ENCODE data around the gene BAD.

Gene BAD

DNA sequence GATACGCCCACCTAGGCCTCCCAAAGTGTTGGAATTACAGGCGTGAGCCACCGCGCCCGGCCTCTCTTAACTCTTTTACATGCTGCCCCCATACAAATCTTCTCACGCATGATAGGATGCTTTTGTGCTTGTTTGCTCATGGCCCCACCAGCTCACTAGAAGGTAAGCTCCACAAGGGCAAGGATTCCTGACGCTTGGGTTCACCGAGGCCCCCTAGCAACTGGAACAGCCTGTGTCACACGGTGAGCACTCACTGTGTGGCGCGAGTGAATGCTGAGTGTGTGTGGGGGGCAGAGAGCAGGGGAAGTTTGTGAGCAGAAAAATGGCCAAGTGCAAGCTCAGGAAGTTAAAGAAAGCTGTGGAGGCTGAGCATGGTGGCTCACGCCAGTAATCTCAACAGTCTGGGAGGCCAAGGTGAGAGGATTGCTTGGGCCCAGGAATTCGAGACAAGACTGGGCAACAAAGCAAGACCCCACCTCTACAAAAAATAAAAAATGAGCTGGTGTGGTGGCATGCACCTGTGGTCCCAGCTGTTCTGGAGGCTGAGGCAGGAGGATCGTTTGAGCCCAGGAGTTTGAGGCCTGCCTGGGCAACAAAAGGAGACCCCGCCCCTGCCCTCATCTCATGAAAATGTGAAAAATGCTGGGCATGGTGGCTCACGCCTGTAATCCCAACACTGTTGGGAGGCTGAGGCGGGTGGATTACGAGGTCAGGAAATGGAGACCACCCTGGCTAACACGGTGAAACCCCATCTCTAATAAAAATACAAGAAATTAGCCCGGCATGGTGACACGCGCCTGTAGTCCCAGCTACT lies 2.3 kb downstream of the BAD start:
- TF ChIP-seq, protein P1, sequence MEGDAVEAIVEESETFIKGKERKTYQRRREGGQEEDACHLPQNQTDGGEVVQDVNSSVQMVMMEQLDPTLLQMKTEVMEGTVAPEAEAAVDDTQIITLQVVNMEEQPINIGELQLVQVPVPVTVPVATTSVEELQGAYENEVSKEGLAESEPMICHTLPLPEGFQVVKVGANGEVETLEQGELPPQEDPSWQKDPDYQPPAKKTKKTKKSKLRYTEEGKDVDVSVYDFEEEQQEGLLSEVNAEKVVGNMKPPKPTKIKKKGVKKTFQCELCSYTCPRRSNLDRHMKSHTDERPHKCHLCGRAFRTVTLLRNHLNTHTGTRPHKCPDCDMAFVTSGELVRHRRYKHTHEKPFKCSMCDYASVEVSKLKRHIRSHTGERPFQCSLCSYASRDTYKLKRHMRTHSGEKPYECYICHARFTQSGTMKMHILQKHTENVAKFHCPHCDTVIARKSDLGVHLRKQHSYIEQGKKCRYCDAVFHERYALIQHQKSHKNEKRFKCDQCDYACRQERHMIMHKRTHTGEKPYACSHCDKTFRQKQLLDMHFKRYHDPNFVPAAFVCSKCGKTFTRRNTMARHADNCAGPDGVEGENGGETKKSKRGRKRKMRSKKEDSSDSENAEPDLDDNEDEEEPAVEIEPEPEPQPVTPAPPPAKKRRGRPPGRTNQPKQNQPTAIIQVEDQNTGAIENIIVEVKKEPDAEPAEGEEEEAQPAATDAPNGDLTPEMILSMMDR (IDR thresholded peaks at IDR 0.05; ENCODE audit: control extremely low read depth, extremely low read depth, low read depth, missing control alignments) = no peak
- DNase-seq (ENCODE audit: extremely low spot score) = no peak
- ChIA-PET CTCF (interaction anchor here (5.2 to 14.3 kb wide), 2 partner anchors 10 to 21 kb away, joined by 21 to 186 read pairs; partner anchors contain the start of genes CATSPERZ and ESRRA), POLR2A (no interaction called here)

DNA sequence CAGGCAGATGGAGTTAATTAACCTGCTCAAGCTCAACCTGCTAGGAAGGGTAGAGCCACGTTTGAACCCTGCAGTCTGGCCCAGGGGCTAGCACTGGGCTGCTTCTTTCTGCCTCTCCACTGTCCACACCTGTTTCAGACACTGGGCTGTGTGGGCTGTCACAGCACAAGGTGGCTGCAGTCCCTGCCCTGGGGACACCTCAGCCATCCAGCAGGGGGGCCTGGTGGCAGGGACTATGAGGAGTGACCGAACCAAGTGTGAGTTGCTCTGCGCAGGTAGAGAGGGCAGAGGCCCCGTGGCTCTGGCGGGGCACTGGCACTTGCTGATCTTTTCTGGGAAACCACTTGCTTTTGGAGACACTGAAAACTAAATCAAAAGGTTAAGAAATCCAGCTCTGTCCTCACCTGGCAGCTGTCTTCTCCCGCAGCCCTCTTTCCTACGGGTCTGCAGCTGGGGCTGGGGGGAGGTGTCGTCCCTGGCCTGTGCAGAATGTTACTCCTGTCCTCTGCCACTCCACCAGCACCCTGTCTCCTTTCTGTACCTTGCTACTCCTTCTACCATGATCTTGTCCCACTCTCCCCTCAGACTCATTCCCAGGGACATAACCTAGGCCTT lies 5.8 kb downstream of the BAD start:
- POLR2A ChIA-PET = no interaction called here
- TF ChIP-seq, protein P1 (IDR thresholded peaks at IDR 0.05; ENCODE audit: control extremely low read depth, extremely low read depth, low read depth, missing control alignments) = no peak
- no peak for DNase-seq (ENCODE audit: extremely low spot score)
- CTCF ChIA-PET = interaction anchor here (2.0 to 15.3 kb wide), 2 partner anchors 24 to 29 kb away, joined by 7 to 164 read pairs; partner anchors contain the start of genes CATSPERZ and ESRRA

DNA sequence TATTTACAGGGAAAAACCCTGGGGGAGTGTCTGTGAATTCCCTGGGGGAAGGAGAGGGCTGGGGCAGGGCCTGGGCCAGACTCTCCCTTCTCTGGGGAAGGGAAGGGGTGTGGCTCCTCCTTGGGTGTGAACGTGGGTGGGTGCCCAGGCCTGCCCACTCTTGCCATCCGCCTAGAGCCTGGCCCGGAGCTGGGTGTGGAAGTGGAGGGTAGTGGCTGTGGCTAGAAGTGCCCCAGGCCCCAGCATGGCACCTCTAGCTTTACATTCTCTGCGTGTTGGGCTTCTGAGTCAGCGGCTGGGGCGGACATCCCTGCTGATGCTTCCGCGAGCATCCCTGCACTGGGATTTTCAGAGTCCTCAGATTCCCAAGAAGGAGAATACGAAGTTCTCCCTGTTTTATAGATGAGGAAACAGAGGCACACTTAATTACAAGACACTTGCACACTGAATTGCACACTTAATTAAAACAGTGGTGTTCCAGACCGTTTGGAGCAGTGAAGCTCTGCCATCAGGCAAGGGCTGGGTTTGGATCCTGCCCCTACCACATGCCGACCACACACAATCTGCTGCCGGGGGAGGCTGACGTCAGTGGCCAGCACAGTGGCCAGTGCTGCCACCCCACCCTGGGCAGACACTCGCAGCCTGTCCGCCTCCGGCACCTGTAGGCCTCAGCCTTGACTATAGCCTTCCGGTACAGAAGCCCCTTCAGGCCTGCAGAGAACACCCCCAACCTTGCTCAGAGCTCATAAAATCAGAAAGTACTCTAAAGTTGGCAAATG lies 7.6 kb downstream of the BAD start:
- no peak for DNase-seq (ENCODE audit: extremely low spot score)
- ChIA-PET CTCF (interaction anchor here (15.3 kb wide), 1 partner anchor 26 kb away, joined by 164 read pairs; the partner anchor contains the start of genes CATSPERZ and ESRRA), POLR2A (no interaction called here)
- TF ChIP-seq, protein P1 (IDR thresholded peaks at IDR 0.05; ENCODE audit: control extremely low read depth, extremely low read depth, low read depth, missing control alignments) = no peak

DNA sequence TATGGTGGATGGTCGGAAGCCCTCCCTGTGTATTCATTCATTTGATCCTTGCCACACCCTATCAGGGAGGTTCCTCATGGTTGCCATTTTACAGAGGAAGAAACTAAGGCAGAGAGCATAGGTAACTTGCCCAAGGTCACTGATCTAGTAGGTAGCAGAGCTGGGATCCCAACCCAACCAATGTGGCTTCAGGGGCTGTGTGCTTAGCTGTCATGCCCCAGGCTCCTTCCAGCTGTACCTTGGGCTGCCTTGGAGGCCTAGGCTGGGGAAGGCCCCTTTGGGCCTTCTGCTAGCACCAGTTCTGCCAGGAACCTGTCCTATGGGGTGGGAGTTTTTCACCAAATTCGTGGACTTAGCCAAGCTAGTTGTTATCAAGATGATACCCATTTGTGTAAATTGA lies 8.6 kb downstream of the BAD start:
- ChIA-PET POLR2A (no interaction called here), CTCF (interaction anchor here (0.9 to 15.3 kb wide), 3 partner anchors 25 to 57 kb away, joined by 3 to 164 read pairs (median 3); partner anchors contain the start of genes CATSPERZ, ESRRA and PLCB3)
- no peak for DNase-seq (ENCODE audit: extremely low spot score)
- TF ChIP-seq, protein P1 (IDR thresholded peaks at IDR 0.05; ENCODE audit: control extremely low read depth, extremely low read depth, low read depth, missing control alignments) = no peak

DNA sequence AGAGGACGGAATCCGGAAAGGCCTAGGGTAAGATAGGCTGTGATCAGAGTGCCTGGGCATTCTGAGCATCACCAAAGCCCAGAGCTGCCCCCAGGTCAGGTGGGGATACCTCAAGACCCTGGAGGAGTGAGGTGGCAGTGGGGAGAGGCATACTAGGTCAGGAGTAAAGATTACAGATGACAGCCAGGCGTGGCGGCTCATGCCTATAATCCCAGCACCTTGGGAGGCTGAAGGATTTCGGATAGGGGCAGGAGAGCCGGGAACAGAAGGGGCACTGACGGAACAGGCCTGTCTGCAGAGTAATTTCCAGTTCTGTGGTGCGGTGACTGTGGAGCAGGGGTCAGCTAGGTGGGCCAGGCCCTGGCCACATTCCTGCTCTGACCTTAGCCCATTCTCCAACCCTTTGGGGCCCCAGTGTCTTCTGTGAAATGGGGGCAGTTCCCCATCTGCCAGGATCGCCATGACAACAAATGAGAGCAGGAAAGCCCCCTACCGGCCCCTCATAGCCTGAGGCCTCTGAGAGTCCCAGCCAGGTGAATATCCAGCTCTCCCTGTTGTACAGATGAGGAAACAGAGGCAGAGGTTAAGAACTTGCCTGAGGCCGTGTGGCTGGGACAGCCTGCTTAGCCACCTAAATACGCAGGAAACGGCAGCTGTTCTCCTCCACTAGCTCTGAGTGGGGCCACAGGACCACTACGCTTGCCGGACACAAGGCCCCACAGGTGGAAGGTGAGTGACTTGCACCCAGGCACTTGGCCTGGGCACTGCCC lies 9.2 kb downstream of the BAD start:
- TF ChIP-seq, protein P1 (IDR thresholded peaks at IDR 0.05; ENCODE audit: control extremely low read depth, extremely low read depth, low read depth, missing control alignments) = no peak
- ChIA-PET POLR2A (no interaction called here), CTCF (interaction anchor here (0.9 to 15.3 kb wide), 3 partner anchors 25 to 57 kb away, joined by 3 to 164 read pairs (median 3); partner anchors contain the start of genes CATSPERZ, ESRRA and PLCB3)
- no peak for DNase-seq (ENCODE audit: extremely low spot score)

All from GM10248 (cell line).